Lower leg skin (tissue), 4 donors: ENCODE measurements around the gene SPRED1. TPM values are rescaled to one million over a fixed set of nuclear protein-coding genes. Genes with fewer than 3 reads are reported as not detected.
"Not testable (repeated sequence)": the region's sequence is repeated elsewhere in the genome, so short reads cannot be mapped to it uniquely, and the experiment has no call there.

Experiments
- DNase-seq, 2 donors: peaks; one replicate each; pipeline ENCODE4 v3.0.0-alpha.2; 2019; ENCODE audit warnings: low spot score in 2 of 2
- H3K4me3 ChIP-seq: fragments of 200-600 bp; sonication (generic); 2 replicates; pipeline ENCODE4 v1.5.1; 2017; ENCODE audit warnings: mild to moderate bottlenecking, low read depth; ENCODE audit not compliant: poor library complexity, severe bottlenecking
- CTCF ChIP-seq, 3 donors: fragments of 450-650 bp; IDR thresholded peaks; one replicate each; pipeline ENCODE4 v1.5.1; 2016; ENCODE audit warnings: antibody characterized with exemption in 3 of 3, mild to moderate bottlenecking in 3 of 3, moderate library complexity in 2 of 3
- POLR2A ChIP-seq, 2 donors: fragments of 450-650 bp; IDR thresholded peaks; one replicate each; pipeline ENCODE4 v1.6.1; 2016 to 2017; ENCODE audit warnings: antibody characterized with exemption in 2 of 2, mild to moderate bottlenecking in 1 of 2, moderate library complexity in 1 of 2
- WGBS, 2 donors: methylation state at CpG; one replicate each; pipeline ENCODE4 v1.1.5; 2018; 5-methylcytosine and 5-hydroxymethylcytosine counted together
- intact Hi-C: fragments of 100-400 bp; cut with DNase I; formaldehyde crosslinking; loops from one replicate; pipeline ENCODE4 v1.15.0; 2023; ENCODE audit warnings: low total_unique reads
- total RNA-seq, 4 donors: library from RNA; depleted of rRNA; stranded (reverse); fragments of >200 nt; gene quantifications; one replicate each; pipeline ENCODE4 v1.1.0, GENCODE V29; 2016

SPRED1 gene
- total RNA-seq, 4 donors from 2014 or later, result 8.8 to 14.8 (median 11.5) TPM

GRCh38 chr15:38271895-38272294 lies 19.3 kb downstream of the SPRED1 start:
- TF ChIP-seq CTCF (IDR thresholded peaks at IDR 0.05) (no peak), POLR2A (IDR thresholded peaks at IDR 0.05) (no peak)
- intact Hi-C loops, result no loop called here
- H3K4me3 ChIP-seq, result no peak overlapping the region
- no peak for DNase-seq
- 96% methylated on average over 3 of the region's 3 CpGs for WGBS, 2 donors

GRCh38 chr15:38272431-38272830 lies 19.8 kb downstream of the SPRED1 start:
- intact Hi-C loops, H3K4me3 ChIP-seq, DNase-seq: not testable (repeated sequence)
- 82 to 90% methylated on average over 3 of the region's 3 CpGs for WGBS, 2 donors

- H3K4me3 ChIP-seq, result no peak overlapping the region
- intact Hi-C loops, result no loop called here
- 23 to 48% methylated on average over 1 of the region's 1 CpG for WGBS, 2 donors
- DNase-seq, result no peak
- TF ChIP-seq CTCF (IDR thresholded peaks at IDR 0.05) (no peak), POLR2A (IDR thresholded peaks at IDR 0.05) (no peak)
These were observed 21.5 kb downstream of the SPRED1 start for GRCh38 chr15:38274135-38274534.

- WGBS, 2 donors, result 46 to 47% methylated on average over 2 of the region's 2 CpGs
- no peak for DNase-seq
- intact Hi-C loops, result no loop called here
- TF ChIP-seq CTCF (IDR thresholded peaks at IDR 0.05), result no peak
- no peak overlapping the region for H3K4me3 ChIP-seq
These were observed 23.3 kb downstream of the SPRED1 start for GRCh38 chr15:38275959-38276358.

- WGBS, 2 donors, result 0% methylated on average over 1 of the region's 1 CpG
- intact Hi-C loops, H3K4me3 ChIP-seq, DNase-seq: not testable (repeated sequence)
These were observed 24.6 kb downstream of the SPRED1 start for GRCh38 chr15:38277281-38277680.

GRCh38 chr15:38281031-38281430 lies 28.4 kb downstream of the SPRED1 start:
- no peak for DNase-seq
- H3K4me3 ChIP-seq, result no peak overlapping the region
- TF ChIP-seq CTCF (IDR thresholded peaks at IDR 0.05) (no peak), POLR2A (IDR thresholded peaks at IDR 0.05) (no peak)
- intact Hi-C loops, result no loop called here
- WGBS, 2 donors, result 89 to 96% methylated on average over 1 of the region's 1 CpG

- WGBS, 2 donors, result 80 to 81% methylated on average over 8 of the region's 8 CpGs
- H3K4me3 ChIP-seq, result no peak overlapping the region
- TF ChIP-seq CTCF (IDR thresholded peaks at IDR 0.05) (no peak), POLR2A (IDR thresholded peaks at IDR 0.05) (no peak)
- intact Hi-C loops, result no loop called here
- no peak for DNase-seq
These were observed 30.4 kb downstream of the SPRED1 start for GRCh38 chr15:38283010-38283409.
